Measurements from ENCODE around the gene REXO1.

Gene REXO1

DNA sequence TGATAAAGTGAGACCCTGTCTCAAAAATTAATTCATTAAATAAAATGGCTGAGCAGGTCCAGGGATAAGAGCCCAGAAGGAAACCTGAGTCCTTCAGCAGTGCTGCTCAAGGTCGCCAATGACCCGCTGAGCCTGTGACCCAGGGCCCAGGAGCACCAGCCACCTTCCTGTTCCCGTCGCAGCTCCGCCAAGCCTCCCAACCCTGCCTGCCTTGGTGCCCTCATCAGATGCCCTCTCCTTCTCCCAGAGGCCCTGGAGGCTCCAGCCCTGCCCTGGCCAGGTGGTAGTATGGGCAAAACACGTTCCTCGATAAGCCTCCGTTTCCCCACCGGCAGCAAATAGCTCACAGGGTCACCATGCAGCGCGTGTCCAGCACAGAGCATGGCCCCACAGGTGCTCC, 2.6 kb downstream of the REXO1 start:
- no peak for DNase-seq

- DNase-seq: no peak
Observed at GRCh38 chr19:1845125-1845515, 3.2 kb downstream of the REXO1 start.

DNA sequence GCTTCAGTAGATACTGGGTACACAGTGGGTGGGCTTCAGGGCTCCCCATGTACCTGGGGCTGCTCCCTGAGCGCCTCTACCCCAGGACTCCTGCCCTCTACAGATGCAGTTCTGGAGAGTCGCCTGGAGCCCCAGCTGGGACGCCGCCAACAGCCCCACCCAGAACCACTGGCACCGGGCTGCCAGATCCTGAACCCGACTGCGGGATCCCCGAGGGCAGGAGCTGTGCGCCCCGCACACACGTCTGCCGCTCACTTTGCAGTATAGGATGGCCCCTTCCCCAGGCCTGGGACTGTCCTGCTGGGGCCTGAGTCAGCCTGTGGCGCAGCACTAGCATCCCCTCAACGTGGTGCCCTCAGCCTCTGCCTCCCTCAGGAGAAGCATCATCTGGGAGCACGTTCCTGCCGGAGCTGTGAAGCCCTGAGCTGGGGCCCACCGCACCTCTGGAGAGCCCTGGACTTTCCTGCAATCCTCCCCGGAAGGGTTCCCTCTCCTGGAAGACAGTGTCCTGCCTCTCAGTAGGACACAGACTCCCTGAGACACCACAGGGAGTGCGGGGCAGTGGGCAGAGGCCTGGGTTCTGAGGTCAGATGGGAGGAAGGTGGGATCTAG, 3.7 kb downstream of the REXO1 start:
- DNase-seq: no peak

GRCh38 chr19:1843646-1844394, 4.5 kb downstream of the REXO1 start:
- no peak for DNase-seq

GRCh38 chr19:1843116-1843515, 5.2 kb downstream of the REXO1 start:
- DNase-seq: no peak

GRCh38 chr19:1841209-1841924, 6.9 kb downstream of the REXO1 start:
- no peak for DNase-seq

DNA sequence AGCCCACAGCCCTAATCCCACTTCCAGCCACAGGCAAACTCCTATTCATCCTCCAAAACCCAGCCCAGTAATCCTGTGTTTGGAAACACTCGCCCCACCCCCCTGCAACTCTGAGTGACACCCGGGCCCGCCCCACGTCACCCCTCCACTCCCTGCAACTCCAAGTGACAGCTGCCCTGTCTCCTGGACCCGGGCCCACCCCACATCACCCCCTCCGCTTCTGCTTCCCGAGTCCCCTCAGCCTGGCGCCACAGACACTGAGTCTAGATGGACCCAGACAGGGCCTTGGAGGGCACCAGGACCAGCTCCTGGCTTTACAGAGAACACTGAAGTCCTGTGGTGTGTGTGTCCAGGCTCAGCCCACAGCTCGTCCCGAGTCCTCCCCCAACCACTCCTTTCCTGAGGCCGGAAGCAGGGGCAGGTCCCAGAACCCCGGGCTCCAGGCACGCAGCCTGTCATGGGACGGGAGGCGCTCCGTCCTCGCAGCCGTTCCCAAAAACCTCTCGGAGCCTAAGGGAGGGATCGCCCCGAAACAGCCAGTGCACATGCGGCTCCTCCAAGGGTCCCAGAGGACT, 7.7 kb downstream of the REXO1 start:
- DNase-seq: no peak

- DNase-seq: no peak
Observed at GRCh38 chr19:1839658-1840540, 8.4 kb downstream of the REXO1 start.

- peak; percentile 45 for DNase-seq
Observed at GRCh38 chr19:1837625-1838105, 10.6 kb downstream of the REXO1 start.

GRCh38 chr19:1837222-1837565, 11.1 kb downstream of the REXO1 start:
- no peak for DNase-seq

- no peak for DNase-seq
Observed at GRCh38 chr19:1836458-1837221, 11.6 kb downstream of the REXO1 start.

GRCh38 chr19:1833540-1833939, 14.7 kb downstream of the REXO1 start:
- no peak for DNase-seq

DNA sequence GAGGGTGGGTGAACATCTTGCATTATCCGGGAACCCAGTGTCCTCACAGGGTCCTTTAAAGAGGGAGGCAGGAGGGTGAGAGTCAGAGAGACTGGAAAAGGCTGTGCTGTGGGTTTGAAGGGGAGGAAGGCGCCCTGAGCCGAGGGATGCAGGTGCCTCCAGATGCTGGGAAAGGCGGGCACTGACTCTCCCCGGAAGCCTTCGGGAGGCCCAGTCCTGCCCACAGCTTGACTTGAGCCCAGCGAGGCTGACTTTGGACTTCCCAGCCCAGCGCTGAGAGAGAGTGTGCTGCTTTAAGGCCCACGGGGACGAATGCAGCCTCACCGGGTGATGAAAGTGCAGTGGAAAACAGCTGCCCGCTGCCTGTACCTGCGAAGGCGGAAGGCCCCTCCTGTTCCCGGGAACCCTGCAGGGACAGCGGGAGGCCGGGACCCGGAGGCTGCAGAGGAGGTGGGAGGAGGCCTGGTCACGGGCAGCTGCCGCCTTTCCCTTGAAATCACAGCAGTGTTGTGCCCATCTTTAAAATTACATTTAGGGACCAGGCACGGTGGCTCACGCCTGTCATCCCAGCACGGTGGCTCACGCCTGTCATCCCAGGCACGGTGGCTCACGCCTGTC, 16.1 kb downstream of the REXO1 start:
- no peak for DNase-seq

DNA sequence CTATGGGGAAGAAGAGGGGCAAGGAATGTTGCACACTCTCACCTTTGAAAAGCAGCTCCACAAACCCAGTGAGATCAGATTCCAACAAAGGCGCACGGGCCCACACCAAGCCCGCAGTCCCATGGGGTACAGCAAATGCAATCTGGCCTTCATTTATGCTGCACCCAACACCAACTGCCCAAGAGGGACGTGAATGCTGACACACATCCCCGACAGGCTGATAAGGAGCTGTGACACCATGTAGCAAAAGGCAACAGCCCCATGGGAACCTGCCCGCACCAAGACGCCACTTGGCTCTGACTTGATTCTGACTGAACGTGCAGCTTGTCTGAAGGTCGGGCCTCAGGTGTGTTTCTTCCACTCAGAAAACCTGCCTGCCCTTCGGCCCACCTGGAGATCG, 17.3 kb downstream of the REXO1 start:
- DNase-seq: no peak

GRCh38 chr19:1830568-1830967, 17.7 kb downstream of the REXO1 start:
- no peak for DNase-seq

- DNase-seq: no peak
Observed at GRCh38 chr19:1829958-1830357, 18.3 kb downstream of the REXO1 start.

GRCh38 chr19:1828279-1829238, 19.7 kb downstream of the REXO1 start:
- no peak for DNase-seq

- no peak for DNase-seq
Observed at GRCh38 chr19:1827566-1828278, 20.6 kb downstream of the REXO1 start.

All from activated T-cell treated with anti-CD3 and anti-CD28 coated beads for 4 hours (primary cell).